ENCODE data around the gene TCF4.

The TCF4 gene

DNA sequence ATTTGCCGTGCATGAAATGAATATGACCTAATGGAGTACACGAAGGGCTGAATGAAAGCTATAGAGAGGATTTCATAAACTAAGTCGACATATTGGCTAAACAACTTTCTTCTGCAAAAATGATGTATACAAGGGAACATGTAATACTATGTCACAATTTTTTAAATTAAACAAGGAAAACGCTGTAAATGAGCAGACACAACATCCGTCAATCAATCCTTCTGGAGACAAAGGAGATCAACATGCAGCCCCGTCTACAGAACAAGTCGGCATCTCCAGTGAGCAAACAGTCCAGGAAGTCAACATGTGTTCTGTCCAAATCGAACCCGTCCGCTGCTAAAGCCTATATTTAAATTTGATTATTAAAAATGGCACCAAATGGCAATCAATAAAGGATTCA, 180.8 kb downstream of the TCF4 start:
- DNase-seq (ENCODE audit: low spot score), result no peak

DNA sequence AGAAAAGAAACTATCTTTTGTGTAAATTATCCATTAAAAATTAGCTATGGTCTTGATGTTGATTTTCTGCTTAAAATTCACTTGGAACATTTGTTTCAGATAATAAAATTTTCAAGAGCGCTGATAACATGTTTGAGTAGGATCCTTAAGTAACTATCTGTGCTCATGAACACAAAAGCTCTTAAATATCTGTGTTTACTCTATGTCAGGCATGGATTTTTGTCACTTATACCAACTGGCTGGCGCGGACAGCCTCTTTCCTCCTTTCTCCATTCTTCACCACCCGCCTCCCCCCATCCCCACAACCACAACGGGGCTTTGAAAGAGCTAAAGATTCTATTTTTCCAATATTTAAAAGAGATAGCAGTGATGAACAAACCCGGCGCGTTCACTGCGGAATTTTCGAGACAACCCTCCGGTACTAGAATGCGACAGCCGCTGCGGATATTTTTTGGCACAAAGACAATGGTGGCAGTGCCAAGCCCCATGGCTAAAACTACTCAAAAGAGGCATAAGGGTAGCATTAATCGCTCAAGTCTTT, 181.5 kb downstream of the TCF4 start:
- DNase-seq (ENCODE audit: low spot score), result no peak

DNA sequence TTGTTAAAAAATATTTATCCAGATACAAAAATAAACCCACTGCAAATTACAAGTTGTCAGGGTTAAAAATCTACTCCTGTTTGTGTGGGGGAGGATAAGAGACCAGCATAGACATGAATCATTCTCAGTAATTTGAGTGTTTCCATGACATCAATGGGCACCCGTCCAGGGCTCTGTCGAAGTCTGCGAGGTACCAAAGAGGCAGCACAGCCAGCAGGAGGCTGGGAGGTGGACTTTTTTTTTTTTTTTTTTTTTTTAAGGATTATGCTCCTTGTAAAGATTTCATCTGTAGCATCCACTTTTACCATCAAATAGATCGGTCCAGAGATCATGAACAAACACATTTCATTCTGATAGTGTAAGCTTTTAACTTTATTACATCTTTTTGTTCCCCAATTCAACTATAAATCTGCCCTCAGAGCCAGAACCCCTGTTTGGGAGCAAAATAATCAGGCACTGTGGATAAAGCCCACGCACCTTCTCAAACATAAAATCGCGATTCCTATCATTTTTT, 182.0 kb downstream of the TCF4 start:
- DNase-seq (ENCODE audit: low spot score), result no peak

DNA sequence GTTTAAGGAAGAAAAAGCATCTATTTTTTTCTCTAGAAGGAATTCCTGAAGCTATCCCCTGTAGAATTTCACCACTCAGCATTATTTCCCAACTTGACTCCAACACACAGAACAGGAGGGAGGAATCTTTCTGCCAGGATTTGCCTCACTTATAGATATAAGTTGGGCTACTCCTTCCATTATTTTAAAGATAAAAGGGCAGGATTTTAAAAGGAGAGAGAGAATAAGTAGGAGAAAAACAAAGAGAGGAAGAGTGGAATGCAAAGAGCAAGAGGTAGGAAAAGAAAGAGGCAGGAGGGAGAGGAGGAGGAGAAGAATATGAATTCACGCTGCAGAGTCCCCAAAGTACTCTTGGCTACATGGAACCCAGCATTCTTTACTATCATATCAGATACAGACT, 182.5 kb downstream of the TCF4 start:
- no peak for DNase-seq (ENCODE audit: low spot score)

DNA sequence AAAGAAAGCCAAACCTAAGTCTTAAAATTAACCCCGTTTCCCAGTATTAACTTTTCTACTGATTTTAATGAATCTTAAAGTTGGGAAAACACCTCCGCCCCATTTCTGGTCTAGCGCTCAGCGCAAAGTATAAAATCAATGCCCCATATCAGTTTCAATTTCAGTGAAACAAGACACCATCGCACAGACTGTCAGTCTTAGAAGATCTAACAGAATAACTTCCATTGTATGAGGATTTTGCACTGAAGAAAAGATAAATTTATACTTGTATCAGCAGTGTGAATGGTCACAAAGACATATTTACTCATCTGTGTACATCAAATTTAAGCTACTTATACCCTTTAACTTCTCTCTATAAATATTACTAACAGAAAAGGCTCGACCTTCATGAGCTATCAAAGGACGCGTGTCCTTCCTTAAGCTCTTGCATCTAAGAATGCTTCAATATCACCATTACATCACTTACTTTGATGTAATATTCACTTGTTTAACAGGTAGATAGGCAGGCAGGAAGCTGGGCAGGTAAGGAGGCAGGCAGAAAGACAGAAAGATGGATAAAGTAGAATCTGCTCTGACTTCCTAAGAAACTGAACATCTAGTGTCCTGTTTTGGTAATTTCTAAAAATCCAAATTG, 183.0 kb downstream of the TCF4 start:
- DNase-seq (ENCODE audit: low spot score), result no peak

DNA sequence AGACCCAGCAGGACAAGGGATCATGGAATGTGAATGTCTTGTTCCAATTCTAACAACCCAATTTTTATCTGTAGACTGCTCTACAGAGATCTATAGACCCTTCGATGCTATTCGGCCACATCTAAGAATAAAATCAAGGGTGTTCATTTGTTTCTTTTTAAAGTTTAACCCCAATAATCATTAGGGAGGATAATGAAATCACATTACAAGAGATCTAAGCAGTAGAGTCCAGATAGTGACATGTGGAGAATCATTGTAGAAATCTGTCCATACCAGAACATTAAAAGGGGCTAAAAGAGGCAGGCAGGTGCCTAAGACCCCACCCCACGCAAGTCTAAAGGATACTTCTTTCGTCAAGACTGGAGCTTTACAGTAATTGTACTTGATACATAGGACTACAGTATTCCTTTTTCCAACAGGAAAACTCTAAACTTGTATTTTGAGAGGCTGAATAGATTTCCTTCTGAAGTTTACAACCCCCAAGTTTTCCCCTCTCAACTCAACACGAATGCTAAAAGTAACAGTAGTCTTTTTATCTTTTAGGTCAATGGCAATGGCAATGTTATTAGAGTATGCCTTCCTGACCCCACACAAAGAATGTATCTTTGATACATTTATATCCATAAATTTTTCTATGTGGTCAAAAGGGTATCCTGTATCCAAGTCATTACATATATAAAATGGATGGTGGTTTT, 183.7 kb downstream of the TCF4 start:
- no peak for DNase-seq (ENCODE audit: low spot score)

DNA sequence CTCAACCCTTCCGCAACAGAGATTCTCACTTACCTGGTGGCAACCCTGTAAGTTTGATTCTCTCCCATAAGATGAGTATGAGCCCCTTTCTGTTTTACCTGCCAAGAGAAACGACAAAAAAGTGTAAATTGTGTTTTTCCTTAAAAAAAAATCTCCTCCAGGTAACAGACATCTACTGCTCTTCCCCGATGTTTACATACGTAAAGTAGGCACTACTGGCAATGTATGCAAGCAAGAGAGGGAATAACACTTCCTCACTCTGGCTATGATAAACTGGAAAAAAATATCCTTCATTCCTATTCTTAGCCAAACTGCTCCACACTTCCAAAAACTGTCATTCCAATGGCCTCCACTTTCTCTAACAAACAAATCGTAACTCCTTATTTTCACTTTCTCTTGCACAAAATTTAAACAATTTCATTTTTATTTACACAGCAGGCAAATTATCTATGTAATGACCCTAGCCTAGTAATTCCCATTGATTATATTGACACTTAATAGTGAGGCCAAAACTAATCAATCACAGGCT, 184.5 kb downstream of the TCF4 start:
- no peak for DNase-seq (ENCODE audit: low spot score)

DNA sequence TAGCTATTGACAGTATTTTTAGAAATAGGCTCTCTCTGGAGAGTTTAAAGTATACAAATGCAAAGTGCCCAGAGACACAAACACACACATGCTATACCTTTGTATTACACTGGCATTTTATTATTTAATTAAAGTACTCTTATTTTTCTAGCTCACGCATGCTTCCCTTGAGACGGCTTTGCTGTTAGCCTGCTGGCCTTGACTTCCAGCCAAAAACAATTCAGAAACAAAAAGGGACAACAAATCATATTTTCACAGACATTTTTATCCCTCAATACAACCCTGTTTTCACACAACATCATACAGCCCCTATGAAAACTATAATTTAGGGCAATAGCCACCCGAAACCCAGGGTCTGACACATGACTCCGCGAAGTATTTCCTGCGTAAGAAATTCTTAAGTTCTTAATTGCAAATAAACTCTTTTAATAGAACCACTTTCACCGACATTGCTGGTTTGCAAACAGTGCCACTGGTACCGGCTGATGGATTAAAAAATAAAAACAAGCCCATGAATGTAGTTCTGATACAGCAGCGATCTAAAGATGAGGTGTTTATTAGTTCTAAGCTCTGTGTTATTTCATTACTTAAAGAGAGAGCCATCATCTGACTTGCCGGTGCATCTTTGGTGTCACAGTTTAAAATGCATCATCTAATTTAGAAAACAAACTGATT, 185.1 kb downstream of the TCF4 start:
- DNase-seq (ENCODE audit: low spot score), result no peak

DNA sequence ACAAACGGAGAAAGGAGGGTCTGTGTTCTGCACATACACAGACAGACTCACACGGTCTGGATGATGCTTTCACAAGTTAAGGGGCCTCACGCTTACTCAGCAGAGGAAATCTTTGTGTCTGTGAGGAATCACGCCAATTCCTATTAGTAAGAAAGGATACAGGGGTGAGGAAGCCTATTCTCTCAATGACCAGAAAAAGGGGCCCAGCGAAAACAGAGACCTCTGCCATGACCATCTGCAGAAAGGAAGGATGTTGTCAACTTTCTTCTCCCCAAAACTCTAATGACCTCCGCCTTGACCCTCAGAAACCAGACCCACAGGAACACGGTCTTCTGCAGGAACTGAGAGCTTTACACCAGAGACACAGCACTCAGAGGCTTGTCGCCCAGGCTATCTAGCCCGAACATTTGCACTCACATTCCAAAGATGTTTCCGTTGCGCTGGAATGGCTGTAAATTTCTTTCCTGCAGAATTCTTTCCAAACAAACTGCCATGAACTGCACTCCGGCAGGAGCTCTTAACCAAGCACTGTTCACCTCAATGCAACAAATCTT, 186.3 kb downstream of the TCF4 start:
- DNase-seq (ENCODE audit: low spot score), result no peak

DNA sequence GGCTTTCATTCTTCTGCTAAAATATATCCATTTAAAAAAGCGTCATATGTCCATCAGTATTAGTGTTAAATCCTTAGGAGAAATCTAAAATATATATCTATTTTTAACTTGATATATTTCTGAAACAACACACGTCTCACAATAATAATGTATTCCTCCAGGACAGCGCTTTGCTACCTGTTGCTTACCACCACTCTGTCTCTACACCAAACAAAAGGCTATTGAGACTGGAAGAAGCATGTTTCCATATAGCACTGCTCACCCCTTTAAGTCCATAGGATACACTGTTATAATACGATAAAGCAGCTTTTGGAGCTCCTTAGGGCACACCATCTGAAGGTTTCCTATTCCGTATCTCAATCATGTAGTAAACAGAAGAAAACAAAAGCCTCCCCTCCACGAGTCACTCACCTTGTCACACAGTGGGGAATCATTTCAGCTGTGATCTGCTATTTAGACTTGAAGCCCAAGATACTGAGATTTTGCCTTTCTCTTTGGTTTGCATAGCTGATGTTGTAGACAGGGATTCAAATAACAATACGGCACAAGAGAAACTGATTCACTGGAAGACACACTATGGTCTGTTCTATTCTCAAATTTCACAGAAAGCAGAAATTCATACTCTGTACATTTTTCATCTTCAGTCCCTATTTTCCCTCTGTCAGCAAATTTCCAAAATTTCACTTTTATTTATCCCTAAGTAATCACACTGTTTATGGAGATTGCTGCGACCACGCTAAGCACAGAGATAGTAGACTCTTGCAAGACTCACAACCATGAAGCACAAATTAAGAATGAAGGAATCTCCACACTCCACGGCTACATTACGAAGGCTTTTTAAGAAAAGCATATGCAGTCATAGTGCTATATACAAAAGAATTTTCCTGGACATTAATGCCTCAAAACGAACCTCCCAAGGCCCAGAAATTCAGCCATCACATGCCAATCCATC, 187.1 kb downstream of the TCF4 start:
- DNase-seq (ENCODE audit: low spot score), result no peak

DNA sequence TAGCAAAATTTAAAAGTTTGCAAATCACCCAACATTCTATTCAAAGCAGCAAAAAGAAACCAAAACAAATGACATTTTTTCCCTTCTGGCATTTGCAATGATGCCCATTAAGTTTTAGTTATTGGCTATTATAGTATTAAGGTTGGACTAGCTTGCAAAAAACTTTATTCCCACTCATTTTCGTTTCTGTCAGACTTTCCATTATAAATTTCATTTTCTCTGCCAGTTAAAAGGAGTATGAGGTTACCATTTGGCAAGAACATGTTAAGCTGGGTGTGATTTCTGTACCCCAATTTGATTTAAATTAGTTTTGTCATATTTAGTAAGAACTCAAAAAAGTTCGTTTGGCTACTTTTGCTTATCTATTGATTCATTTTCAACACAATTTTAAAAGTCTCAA, 187.9 kb downstream of the TCF4 start:
- DNase-seq (ENCODE audit: low spot score), result no peak

DNA sequence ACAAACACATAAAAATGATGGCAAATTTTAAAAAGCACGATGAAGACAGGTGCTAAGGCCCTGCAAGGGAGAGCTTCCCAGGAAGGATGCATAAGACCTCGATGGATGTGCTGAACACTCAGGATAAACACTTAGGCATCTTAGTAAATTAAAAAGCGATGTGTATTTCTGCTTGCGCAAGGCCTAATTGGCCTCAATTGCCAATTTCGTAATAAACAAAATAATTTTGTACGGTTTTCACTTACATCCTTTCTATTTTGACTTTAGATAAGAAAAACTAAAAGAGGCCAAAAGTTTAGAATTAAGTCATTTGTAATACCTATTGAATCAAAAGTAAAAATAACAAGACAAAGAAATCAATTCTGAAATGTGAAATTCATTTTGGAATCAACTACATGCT, 189.1 kb downstream of the TCF4 start:
- no peak for DNase-seq (ENCODE audit: low spot score)

DNA sequence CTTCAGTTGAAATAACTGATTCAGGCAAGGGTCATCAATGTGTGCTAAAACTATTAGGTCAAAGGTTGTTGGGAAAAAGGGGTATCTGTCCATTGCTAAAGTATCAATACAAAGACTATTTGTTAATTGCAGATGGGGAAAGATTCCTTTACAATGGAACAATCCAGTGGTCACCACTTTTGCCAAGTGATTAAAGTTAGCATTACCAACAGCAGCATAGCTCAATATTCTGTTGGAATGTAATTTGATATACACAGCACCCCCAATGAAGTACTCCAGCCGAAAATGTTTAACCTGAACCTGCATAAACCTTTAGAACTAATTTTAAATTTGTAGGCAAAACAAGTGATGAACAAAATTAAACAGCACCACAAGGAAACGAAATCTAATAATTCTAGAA, 191.0 kb downstream of the TCF4 start:
- no peak for DNase-seq (ENCODE audit: low spot score)

DNA sequence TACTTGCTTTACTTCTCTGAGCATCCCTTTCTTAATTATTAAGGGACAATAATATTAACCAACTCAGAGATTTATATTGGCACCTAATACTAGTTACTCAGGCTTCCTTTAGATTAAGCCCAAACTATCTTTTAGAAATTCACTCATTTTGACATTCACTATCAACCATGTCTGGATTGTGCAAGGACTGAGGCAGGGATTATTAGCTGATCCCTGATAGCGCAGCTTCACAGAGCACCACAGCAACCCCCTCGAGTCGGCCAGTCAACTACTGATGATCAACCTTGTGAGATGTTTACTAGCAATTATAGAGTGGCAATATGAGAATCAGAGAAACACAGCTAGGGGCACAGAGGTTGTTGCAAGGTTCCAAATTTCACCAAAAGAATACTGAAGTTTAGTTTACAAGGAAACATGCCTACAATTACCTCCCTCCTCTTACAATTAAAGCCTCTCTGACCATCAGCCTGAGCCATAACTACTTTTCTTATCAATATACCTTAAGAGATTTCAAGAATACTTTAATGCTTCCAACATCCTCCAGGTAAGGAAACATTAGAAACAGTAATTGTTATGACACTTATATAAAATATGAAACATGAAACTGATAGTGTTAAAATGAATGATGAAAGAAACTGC, 191.6 kb downstream of the TCF4 start:
- no peak for DNase-seq (ENCODE audit: low spot score)

DNA sequence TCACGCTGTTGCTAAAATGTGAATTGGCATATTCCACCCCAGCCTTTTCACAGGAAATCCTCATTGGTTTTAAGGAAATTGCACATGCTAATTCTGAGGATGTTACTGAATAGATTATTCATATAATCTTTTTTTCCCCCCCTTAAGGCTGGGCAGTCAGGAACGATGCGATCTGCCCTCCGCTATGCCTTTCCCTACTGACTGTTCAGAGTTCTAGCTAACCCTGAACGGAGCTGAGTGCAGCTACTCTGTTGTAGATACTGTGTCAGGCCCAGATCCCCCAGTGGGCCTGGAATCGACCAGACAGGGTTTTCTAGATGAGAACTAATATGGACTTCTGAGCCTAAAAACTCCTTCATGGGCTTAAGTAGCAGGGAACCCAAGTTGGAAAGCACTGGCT, 192.2 kb downstream of the TCF4 start:
- DNase-seq (ENCODE audit: low spot score), result no peak

DNA sequence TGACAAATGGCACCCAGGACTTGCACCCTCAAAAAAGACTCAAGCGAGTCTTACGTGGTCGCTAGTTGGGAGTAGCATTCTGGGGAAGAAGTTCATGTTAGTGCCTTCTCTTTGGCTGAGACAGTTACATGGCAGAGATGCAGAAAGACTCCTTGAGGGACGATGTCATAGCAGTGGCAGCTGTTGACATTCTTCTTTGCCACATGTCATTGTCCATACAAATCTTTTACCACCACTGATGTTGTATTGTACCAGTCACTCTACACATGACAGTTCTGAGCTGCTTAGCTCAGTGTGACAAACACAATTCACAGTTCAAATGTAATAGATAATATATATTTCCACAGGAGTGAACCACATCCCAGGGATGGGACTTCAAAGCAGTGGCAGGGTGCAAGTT, 197.1 kb downstream of the TCF4 start:
- DNase-seq (ENCODE audit: low spot score), result no peak

DNA sequence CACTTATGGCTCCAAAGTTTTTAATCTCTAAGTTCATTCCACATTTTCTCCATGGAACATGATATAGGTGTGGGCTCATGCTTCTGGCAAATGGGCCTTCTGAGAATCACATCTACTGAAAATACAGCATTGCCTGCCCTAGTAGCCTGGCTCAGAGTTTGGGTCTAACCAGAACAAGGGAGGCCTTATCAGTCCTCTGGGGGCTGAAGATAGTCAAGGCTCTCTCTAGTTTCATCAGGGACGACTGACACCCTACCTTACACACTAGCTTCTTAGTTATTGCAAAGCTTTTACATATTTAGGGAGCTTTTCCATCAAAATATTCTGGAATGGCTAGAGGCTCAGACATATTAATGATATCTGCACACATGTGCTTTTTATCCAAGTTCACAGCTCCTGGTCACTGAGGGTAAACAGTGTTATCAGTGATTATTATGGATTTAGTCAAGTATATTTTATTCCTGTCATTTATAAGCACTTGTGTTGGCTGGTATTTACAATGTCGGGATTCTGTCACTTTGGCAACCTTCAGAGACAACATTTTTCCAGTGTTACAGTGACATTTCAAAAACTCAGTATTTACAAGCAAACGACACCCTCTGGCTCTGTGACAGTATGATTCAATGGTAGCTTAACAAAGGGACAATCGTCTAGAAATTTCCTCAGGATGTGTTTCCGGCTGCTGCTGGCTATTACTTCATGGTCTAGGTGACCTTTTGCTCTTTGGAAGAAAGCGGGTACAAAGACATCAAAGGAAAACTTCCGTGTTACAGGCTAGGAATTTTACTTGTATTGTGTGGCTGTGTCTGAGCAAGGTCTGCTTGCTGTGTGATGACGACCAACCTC, 200.6 kb downstream of the TCF4 start:
- no peak for DNase-seq (ENCODE audit: low spot score)

DNA sequence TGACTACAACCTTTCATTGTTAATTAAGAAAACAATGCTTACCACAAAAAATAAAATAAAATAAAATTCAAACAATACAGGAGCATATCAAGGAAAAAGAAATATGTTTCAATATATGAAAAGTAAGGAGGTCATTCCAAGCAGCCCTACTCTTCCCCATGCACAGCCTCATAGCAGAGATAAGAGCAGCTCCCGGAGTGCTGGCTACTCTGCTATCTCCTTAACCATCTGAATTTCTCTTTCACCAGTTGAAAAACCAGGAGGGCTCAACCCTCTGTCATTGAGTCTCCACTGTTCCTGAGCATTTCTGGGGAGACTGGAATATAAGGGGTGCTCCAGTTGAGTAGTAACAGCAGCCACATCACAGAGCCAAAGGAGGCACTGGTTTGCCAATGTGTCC, 201.4 kb downstream of the TCF4 start:
- DNase-seq (ENCODE audit: low spot score), result no peak

DNA sequence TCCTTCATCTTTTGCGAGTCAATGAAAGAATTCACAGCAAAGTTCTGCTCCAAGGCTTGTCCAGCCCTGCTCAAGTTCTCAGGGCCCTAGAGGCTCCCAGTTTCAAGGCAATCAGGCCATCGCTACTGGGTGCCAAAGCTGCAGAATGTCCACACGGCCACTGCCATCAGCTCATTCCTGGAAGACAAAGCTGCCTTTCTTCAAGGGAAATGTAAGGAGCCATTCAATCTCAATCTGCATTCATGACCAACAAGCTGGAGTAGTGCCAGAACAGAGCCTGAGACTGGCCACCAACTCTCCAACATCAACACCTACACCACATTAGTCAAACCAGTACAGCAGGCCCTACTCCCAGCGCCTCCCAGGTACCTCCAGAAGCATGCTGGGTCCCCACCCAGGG, 202.2 kb downstream of the TCF4 start:
- DNase-seq (ENCODE audit: low spot score), result no peak
